H9 (cell line): ENCODE measurements around the gene MCU. TPM values are rescaled to one million over a fixed set of nuclear protein-coding genes. Genes with fewer than 3 reads are reported as not detected.

Experiments used
- DNase-seq: peaks from one replicate; pipeline ENCODE4 v3.0.0-alpha.2; 2017
- H2AFZ ChIP-seq: one replicate; pipeline ENCODE4 v1.6.1; 2013; ENCODE audit warnings: mild to moderate bottlenecking, low read length, control low read depth, moderate library complexity
- H2AK5ac ChIP-seq: 2 replicates; pipeline ENCODE4 v1.6.1; 2013; ENCODE audit warnings: low read length, control low read depth, mixed read lengths; ENCODE audit not compliant: insufficient read length
- H2BK120ac ChIP-seq: one replicate; pipeline ENCODE4 v1.6.1; 2013; ENCODE audit warnings: low read depth, mild to moderate bottlenecking, low read length, control low read depth, inconsistent platforms; ENCODE audit not compliant: poor library complexity, severe bottlenecking
- H2BK12ac ChIP-seq: 2 replicates; pipeline ENCODE4 v1.6.1; 2013; ENCODE audit warnings: low read length, control low read depth, mixed read lengths, low read depth; ENCODE audit not compliant: insufficient read length
- H2BK15ac ChIP-seq: 2 replicates; pipeline ENCODE4 v1.6.1; 2013; ENCODE audit warnings: low read depth, low read length, control low read depth
- H2BK20ac ChIP-seq: one replicate; pipeline ENCODE4 v1.6.1; 2013; ENCODE audit warnings: low read depth, mild to moderate bottlenecking, low read length, control low read depth, inconsistent platforms; ENCODE audit not compliant: poor library complexity, severe bottlenecking
- H2BK5ac ChIP-seq: 2 replicates; pipeline ENCODE4 v1.6.1; 2013; ENCODE audit warnings: low read length, control low read depth, mixed read lengths; ENCODE audit not compliant: insufficient read length
- H3K14ac ChIP-seq: 2 replicates; pipeline ENCODE4 v1.6.1; 2013; ENCODE audit warnings: low read length, control low read depth; ENCODE audit not compliant: insufficient read depth
- H3K18ac ChIP-seq: 2 replicates; pipeline ENCODE4 v1.6.1; 2013; ENCODE audit warnings: low read depth, mild to moderate bottlenecking, mixed read lengths, low read length, control low read depth; ENCODE audit not compliant: insufficient read length
- H3K23ac ChIP-seq: 2 replicates; pipeline ENCODE4 v1.6.1; 2013; ENCODE audit warnings: low read length, control low read depth, mixed read lengths, low read depth; ENCODE audit not compliant: insufficient read length
- H3K23me2 ChIP-seq: 2 replicates; pipeline ENCODE4 v1.6.1; 2013; ENCODE audit warnings: low read depth, mild to moderate bottlenecking, mixed read lengths, low read length, control low read depth; ENCODE audit not compliant: insufficient read length, poor library complexity, severe bottlenecking
- H3K27ac ChIP-seq: 2 replicates; pipeline ENCODE4 v1.5.1; 2013; ENCODE audit warnings: low read length, control low read depth, mixed read lengths, low read depth; ENCODE audit not compliant: insufficient read length
- H3K27me3 ChIP-seq: 2 replicates; pipeline ENCODE4 v1.6.1; 2013; ENCODE audit warnings: low read length, control low read depth, inconsistent platforms; ENCODE audit not compliant: insufficient read depth
- H3K4ac ChIP-seq: 2 replicates; pipeline ENCODE4 v1.6.1; 2013; ENCODE audit warnings: low read depth, mild to moderate bottlenecking, control low read depth, inconsistent platforms, low read length, moderate library complexity
- H3K4me1 ChIP-seq: 2 replicates; pipeline ENCODE4 v1.6.1; 2013; ENCODE audit warnings: low read length, control low read depth, inconsistent platforms; ENCODE audit not compliant: insufficient read depth
- H3K4me2 ChIP-seq: 2 replicates; pipeline ENCODE4 v1.6.1; 2013; ENCODE audit warnings: low read length, control low read depth, mixed read lengths; ENCODE audit not compliant: insufficient read length, insufficient read depth
- H3K56ac ChIP-seq: 2 replicates; pipeline ENCODE4 v1.6.1; 2013; ENCODE audit warnings: low read depth, mild to moderate bottlenecking, mixed read lengths, low read length, control low read depth; ENCODE audit not compliant: insufficient read length
- H3K79me1 ChIP-seq: 2 replicates; pipeline ENCODE4 v1.6.1; 2013; ENCODE audit warnings: low read depth, mild to moderate bottlenecking, moderate library complexity, low read length, control low read depth, inconsistent platforms; ENCODE audit not compliant: insufficient read depth, poor library complexity, severe bottlenecking
- H3K79me2 ChIP-seq: 2 replicates; pipeline ENCODE4 v1.6.1; 2013; ENCODE audit warnings: low read length, control low read depth, inconsistent platforms; ENCODE audit not compliant: insufficient read depth
- H3K9ac ChIP-seq: 2 replicates; pipeline ENCODE4 v1.6.1; 2013; ENCODE audit warnings: low read length, control low read depth, mixed read lengths; ENCODE audit not compliant: insufficient read length; ENCODE audit errors: extremely low read depth
- H3K9me3 ChIP-seq: one replicate; pipeline ENCODE4 v1.6.1; 2013; ENCODE audit warnings: low read depth, low read length, inconsistent platforms; ENCODE audit not compliant: control insufficient read depth
- H3T11ph ChIP-seq: one replicate; pipeline ENCODE4 v1.6.1; 2013; ENCODE audit warnings: mild to moderate bottlenecking, low read length, control low read depth, inconsistent platforms
- H4K20me1 ChIP-seq: one replicate; pipeline ENCODE4 v1.6.1; 2013; ENCODE audit not compliant: control insufficient read depth, insufficient read length, insufficient read depth
- H4K5ac ChIP-seq: 2 replicates; pipeline ENCODE4 v1.6.1; 2013; ENCODE audit warnings: low read depth, mild to moderate bottlenecking, mixed read lengths, low read length, control low read depth; ENCODE audit not compliant: insufficient read length
- H4K8ac ChIP-seq: replicated peaks from 2 replicates; pipeline ENCODE4 v1.6.1; 2013; ENCODE audit warnings: low read length, control low read depth, mixed read lengths, low read depth; ENCODE audit not compliant: insufficient read length
- H4K91ac ChIP-seq: 2 replicates; pipeline ENCODE4 v1.6.1; 2013; ENCODE audit warnings: low read depth, mild to moderate bottlenecking, moderate library complexity, mixed read lengths, low read length, control low read depth; ENCODE audit not compliant: insufficient read length
- H3K27ac Mint-ChIP-seq, 3 experiments: 2 replicates in 2 of 3; 3 replicates in 1 of 3; pipeline ENCODE4 v1.8.0; 2020 to 2021; ENCODE audit warnings: mixed read lengths in 3 of 3, mild to moderate bottlenecking in 1 of 3, moderate library complexity in 1 of 3
- H3K27me3 Mint-ChIP-seq: 2 replicates; pipeline ENCODE4 v1.8.0; 2021; ENCODE audit warnings: low read depth, mild to moderate bottlenecking, moderate library complexity, mixed read lengths
- H3K36me3 Mint-ChIP-seq, 3 experiments: 2 replicates in 2 of 3; 3 replicates in 1 of 3; pipeline ENCODE4 v1.8.0; 2020 to 2021; ENCODE audit warnings: low read depth in 3 of 3, mixed read lengths in 3 of 3; ENCODE audit not compliant: insufficient read depth in 1 of 3
- H3K4me1 Mint-ChIP-seq, 2 experiments: 2 replicates each; pipeline ENCODE4 v1.8.0; 2020; ENCODE audit warnings: mixed read lengths in 2 of 2
- H3K4me3 Mint-ChIP-seq, 2 experiments: 2 replicates in 1 of 2; 3 replicates in 1 of 2; pipeline ENCODE4 v1.8.0; 2020 to 2021; ENCODE audit warnings: mild to moderate bottlenecking in 2 of 2, mixed read lengths in 2 of 2, moderate library complexity in 1 of 2
- H3K9me3 Mint-ChIP-seq, 2 experiments: 2 replicates in 1 of 2; 3 replicates in 1 of 2; pipeline ENCODE4 v1.8.0; 2020; ENCODE audit warnings: mild to moderate bottlenecking in 2 of 2, mixed read lengths in 2 of 2, moderate library complexity in 1 of 2
- CTCF ChIP-seq: fragments of 200-600 bp; sonication (generic); conservative IDR thresholded peaks from 3 replicates; pipeline ENCODE4 v1.8.0; 2021; ENCODE audit warnings: antibody characterized with exemption, mild to moderate bottlenecking
- WGBS: extraction: QIAGEN DNeasy Blood & Tissue Kit; methylation state at CpG from one replicate; pipeline ENCODE4 v1.1.7; 2013; ENCODE audit warnings: missing lambda C conversion rate, low lambda C conversion rate, mixed read lengths; ENCODE audit not compliant: insufficient read length; ENCODE audit errors: extremely low coverage; 5-methylcytosine and 5-hydroxymethylcytosine counted together
- total RNA-seq: library from RNA; stranded (reverse); gene quantifications from 2 replicates; pipeline ENCODE4 v1.2.1, GENCODE V29; 2021

Gene MCU
- total RNA-seq, 1 experiment from 2014 or later, result 36.6 TPM

GRCh38 chr10:72802763-72803505 lies 111.0 kb downstream of the MCU start:
- Histone ChIP-seq H4K20me1 (no peaks in the 10 kb centered on the region), H3K79me2 (no peaks in the 10 kb centered on the region; the same call in 1 of the 2 replicates), H4K5ac (no peak overlapping the region), H3K27me3 (no peaks in the 10 kb centered on the region), H4K91ac (no peak overlapping the region), H3K27ac (no peak overlapping the region), H3K23ac (no peak overlapping the region), H2BK5ac (no peak overlapping the region), H4K8ac (no peak overlapping the region), H2BK20ac (no peak overlapping the region), H3K9ac (no peak overlapping the region), H3K4ac (no peak overlapping the region), H3K14ac (no peak overlapping the region), H2AK5ac (no peak overlapping the region), H3K56ac (no peak overlapping the region), H3T11ph (no peak overlapping the region), H3K9me3 (no peaks in the 10 kb centered on the region), H2AFZ (no peak overlapping the region), H2BK12ac (no peak overlapping the region), H3K79me1 (no peaks in the 10 kb centered on the region), H3K4me1 (no peaks in the 10 kb centered on the region; the same call in 1 of the 2 replicates), H2BK120ac (no peak overlapping the region), H3K18ac (no peak overlapping the region), H3K23me2 (no peaks in the 10 kb centered on the region), H3K4me2 (no peak overlapping the region), H2BK15ac (no peak overlapping the region)
- H3K4me1 Mint-ChIP-seq, result peaks cover 10 to 14% of the 10 kb centered on the region in 2 experiments
- no peak for DNase-seq
- TF ChIP-seq CTCF, result no peak
- H3K27ac Mint-ChIP-seq, result peak overlapping the region in 2 of 3 experiments; percentile 41 to 54; a peak in 2 of 7 replicates
- H3K4me3 Mint-ChIP-seq, result no peak overlapping the region
- H3K27me3 Mint-ChIP-seq, result no peaks in the 10 kb centered on the region
- no peaks in the 10 kb centered on the region for H3K36me3 Mint-ChIP-seq
- WGBS, result no CpG with 5 or more reads among the region's 4 CpGs
- no peaks in the 10 kb centered on the region for H3K9me3 Mint-ChIP-seq
